GM20431 (cell line): Measurements from ENCODE around the gene MYT1.
"Not testable (repeated sequence)": the region's sequence is repeated elsewhere in the genome, so short reads cannot be mapped to it uniquely, and the experiment has no call there.

Experiments
- in situ Hi-C: fragments of 300-500 bp; cut with MseI, MboI; formaldehyde crosslinking; loops from one replicate; pipeline ENCODE4 v1.15.0; 2020; ENCODE audit warnings: low sequenced_read_pairs; ENCODE audit not compliant: unreplicated experiment

The MYT1 gene

GRCh38 chr20:64165866-64166600 lies 1.8 kb downstream of the MYT1 start:
- in situ Hi-C loops: no loop called here

DNA sequence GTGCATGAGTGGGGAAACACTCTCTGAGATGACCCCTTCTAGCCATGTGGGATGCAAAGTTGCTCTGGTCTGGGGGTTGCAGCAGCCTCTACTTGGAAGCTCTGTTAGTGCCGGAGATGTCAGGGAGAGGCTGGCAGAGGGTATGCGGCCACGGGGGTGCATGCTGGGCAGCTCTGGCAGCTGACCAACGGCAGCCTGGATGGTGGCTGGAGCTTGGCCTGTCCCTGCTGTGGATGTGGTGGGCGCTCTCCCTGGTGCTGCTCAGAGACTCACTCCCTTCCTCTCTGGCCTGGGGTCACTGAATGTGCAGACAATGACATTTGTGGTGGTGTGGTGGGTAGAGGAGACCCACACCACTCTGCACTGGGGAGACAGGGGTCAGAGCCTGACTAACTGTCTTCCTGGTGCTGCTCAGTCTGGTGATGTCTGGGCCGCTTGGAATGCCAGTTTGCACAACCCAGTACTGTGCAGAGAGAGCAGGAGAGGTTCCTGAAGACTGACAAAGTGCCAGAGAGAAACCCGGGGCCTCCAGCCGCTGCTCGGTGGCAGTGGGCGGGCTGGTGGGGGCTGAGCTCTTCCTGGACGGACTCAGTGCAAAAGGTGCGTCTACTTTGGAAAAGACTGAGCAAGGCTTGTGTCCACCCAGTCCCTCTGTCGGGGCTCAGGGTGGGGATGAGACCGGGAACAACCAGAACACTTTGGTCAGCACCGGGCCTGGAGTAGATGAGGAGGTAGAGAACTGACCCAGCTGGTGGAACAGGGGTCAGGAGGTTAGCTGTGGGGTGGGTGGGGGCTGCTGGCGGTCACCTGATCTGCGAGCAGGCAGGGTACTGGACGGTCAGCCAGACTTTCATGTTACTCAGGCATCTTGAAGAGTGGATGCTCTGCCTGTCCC lies 2.7 kb downstream of the MYT1 start:
- in situ Hi-C loops: no loop called here

GRCh38 chr20:64167676-64168075 lies 3.4 kb downstream of the MYT1 start:
- in situ Hi-C loops: no loop called here

DNA sequence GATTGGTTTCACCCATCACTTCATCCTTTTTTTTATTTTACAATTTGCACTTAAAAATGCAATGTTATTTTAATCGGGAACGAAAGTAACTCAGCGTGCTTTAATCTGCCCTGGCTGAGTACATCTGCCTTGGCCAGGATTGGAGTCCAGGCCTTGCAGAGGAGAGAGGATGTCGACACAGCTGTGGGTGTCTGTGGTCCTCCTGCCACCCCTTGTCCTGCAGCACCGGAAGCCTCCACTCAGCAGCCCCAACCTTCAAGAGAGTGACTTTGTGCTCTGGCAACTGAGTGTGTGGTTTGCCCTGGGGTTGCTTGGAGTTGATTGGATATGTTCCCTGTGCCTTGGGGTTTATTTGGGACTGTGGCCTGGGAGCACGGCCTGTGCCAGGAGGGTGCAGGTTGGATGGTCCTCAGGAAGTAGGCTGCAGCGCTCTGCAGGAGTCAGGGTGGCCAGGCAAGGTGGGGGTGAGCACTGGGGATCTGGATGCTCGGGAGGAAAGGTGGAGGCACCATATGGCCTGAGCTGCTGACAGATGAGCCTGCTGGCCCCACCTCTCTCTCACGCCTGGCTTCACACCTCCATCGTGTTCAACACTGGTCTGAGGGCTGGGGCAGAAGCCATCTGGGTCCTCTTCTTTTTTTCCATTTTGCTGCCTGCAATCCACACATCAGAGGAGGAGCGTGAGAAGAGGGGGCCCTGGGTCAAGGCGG lies 4.3 kb downstream of the MYT1 start:
- in situ Hi-C loops: no loop called here

- in situ Hi-C loops: no loop called here
These were observed 4.9 kb downstream of the MYT1 start for GRCh38 chr20:64169091-64169560.

DNA sequence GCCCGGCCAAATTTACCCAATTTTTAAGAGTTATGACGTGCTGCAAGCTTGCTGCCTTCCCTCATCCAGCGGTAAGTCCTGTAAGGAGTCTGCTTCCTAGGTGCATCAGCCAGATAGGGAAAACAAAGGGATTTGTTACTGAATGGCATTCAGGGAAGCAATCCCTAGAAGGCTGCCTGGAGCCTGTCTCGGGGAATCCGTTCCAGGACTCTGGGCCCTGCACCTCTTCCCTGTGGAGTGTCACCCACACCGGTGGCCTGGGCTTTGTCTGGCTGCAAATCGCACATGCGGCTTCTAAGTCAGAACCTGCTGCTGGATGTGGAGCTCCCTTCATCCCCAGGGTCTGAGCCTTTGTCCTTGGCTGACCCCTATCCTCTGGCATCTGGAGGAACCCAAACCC lies 7.0 kb downstream of the MYT1 start:
- in situ Hi-C loops: no loop called here

- in situ Hi-C loops: no loop called here
These were observed 8.9 kb downstream of the MYT1 start for GRCh38 chr20:64173116-64173515.

DNA sequence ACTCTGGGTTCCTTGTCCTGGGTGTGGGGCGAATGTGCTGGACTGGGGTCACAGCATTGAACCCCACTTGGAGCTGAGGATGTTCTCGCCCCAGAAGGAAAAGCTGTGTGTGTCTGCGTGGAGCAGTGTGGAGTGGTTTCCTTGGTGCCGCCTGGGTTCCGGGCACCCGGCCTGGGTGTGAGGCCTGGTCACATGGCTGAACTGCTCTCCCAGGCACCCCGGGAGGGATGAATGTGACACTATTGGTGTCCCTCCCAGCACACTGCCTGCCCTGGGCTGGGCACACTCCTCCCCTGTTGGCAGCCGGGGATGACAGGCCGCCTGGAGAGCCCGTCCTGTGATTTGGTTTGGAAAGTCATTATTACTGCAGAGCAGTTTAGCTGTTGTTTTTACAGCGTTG lies 12.3 kb downstream of the MYT1 start:
- in situ Hi-C loops: no loop called here

- in situ Hi-C loops: no loop called here
These were observed 12.7 kb downstream of the MYT1 start for GRCh38 chr20:64176971-64177370.

- in situ Hi-C loops: no loop called here
These were observed 13.1 kb downstream of the MYT1 start for GRCh38 chr20:64177384-64177783.

DNA sequence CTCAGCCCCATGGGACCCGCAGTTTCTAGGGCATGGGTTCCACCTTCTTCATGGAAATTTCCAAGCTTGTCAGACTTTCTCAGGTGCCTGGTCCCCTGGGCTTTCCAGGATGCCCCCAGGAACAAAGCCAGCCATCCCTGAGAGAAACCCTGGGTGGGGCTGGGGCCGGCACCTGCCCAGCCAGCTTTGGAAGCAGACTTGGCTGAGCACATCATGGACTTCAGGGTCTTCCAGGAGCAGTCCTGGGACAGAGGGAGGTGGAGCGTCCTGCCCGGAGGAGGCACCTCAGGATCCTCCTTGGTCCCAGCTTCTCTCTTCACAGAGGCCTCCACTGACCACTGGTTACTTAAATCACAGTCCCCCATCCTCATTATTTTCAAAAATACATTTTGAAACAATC lies 13.5 kb downstream of the MYT1 start:
- in situ Hi-C loops: no loop called here

GRCh38 chr20:64178925-64179324 lies 14.7 kb downstream of the MYT1 start:
- in situ Hi-C loops: not testable (repeated sequence)

- in situ Hi-C loops: no loop called here
These were observed 15.6 kb downstream of the MYT1 start for GRCh38 chr20:64179805-64180204.

GRCh38 chr20:64180673-64181072 lies 16.4 kb downstream of the MYT1 start:
- in situ Hi-C loops: no loop called here

DNA sequence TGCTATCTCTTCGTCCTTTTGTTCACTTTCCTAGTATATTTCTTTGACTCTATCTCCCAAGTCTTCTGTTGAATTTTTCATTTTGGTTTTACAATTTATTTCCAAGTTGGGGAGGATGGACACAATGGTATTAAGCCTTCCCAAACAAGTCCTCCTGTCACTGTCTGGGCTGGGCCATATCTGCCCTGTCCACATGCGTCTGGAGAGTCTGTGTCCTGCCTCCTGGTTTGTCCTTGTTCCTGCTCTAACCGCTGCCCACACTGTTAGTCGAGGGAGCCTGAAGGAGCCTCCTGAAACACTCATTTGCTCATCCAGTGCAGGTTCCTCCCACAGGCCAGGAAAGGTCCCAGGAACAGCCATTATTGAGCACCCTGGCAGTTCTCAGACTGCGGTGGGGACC lies 17.1 kb downstream of the MYT1 start:
- in situ Hi-C loops: no loop called here

GRCh38 chr20:64182146-64182865 lies 18.1 kb downstream of the MYT1 start:
- in situ Hi-C loops: no loop called here

- in situ Hi-C loops: no loop called here
These were observed 19.1 kb downstream of the MYT1 start for GRCh38 chr20:64183313-64183712.

GRCh38 chr20:64184795-64185194 lies 20.5 kb downstream of the MYT1 start:
- in situ Hi-C loops: no loop called here

GRCh38 chr20:64185276-64185900 lies 21.1 kb downstream of the MYT1 start:
- in situ Hi-C loops: no loop called here
